GM10266 (cell line): ENCODE results near the gene ZBTB20.

ENCODE experiments used
- DNase-seq: peaks from one replicate; pipeline ENCODE4 v3.0.0; 2012; ENCODE audit errors: extremely low spot score
- TF ChIP-seq, protein P1 (sequence below): IDR thresholded peaks from 2 replicates; pipeline ENCODE4 v1.5.1; 2012; ENCODE audit warnings: mild to moderate bottlenecking, low read depth; ENCODE audit not compliant: control insufficient read depth, insufficient read depth; ENCODE audit errors: missing control alignments

Gene ZBTB20

DNA sequence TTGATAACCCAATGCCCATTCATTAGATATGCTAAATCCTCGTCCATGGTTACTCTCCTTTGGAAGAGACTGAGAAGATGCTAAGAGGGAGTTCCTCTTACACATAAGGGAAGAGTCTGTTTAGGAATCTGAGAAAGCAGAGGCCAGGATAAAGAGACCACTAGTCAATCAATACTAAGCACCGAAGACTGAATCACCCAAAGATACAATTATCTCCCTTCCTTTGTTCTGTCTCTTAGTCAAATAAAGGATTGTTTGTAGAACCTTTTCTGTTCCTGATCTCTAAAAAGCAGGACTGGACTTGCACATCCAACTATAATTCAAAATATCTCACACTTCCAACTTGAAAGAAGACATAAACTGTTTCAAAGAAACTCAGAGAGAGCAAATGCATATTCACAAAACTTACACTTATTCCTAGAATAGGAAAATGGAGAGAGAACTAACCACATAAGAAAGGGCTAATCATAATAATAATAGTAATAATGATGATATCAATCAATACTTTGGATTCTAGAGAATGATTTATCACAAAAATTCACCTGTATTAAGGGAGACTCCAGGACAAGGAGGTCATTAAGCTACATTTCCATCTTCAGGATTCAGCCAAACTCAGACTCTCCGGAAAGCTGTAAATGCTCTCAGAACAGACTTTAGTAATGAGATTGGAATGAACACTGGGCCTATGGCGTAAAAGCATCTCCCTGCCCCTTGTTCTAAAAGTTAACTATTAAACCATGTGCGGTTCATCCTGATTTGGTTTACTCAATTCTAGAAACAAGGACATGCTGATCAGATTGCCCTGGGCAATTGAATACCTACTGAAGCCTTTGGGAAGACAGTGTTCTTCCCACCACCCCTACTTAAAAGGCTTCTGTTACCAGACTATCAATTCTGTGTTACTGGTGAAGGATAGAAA, 401.5 kb downstream of the ZBTB20 start:
- TF ChIP-seq, protein P1, sequence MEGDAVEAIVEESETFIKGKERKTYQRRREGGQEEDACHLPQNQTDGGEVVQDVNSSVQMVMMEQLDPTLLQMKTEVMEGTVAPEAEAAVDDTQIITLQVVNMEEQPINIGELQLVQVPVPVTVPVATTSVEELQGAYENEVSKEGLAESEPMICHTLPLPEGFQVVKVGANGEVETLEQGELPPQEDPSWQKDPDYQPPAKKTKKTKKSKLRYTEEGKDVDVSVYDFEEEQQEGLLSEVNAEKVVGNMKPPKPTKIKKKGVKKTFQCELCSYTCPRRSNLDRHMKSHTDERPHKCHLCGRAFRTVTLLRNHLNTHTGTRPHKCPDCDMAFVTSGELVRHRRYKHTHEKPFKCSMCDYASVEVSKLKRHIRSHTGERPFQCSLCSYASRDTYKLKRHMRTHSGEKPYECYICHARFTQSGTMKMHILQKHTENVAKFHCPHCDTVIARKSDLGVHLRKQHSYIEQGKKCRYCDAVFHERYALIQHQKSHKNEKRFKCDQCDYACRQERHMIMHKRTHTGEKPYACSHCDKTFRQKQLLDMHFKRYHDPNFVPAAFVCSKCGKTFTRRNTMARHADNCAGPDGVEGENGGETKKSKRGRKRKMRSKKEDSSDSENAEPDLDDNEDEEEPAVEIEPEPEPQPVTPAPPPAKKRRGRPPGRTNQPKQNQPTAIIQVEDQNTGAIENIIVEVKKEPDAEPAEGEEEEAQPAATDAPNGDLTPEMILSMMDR, result no peak
- DNase-seq, result no peak

DNA sequence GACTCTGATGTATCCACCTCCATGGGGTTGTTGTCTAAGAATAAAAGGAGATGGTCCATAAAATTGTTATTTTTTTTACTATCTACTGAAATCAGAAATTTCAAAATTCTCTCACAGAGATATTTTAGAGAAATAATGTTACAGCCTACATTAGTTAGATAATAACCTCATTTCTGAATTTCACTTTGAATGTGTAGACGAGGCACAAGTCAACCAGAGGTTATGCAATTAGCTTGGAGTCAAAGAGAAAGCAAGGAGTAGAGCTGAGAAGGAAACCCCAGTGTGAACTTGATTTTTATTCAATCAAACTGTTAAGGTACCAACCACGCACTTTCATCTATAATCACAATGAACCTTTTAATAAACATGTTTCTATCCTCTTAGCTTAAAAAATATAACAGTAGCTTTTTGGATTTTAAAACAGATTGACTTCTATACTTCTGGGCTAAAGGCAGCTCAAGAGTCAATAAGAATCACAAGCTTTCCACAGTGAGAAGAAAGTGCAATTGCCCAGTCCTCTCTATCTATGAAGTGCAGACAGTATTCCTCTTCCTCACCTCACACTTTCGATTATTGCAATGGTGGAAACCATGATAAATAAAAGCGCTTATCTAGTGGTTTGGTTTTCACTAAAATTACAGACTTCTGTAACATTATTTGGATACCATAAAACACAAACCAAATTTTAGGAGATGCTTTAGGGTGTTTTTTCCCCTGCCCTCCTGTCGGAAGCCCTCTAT, 403.2 kb downstream of the ZBTB20 start:
- no peak for DNase-seq
- TF ChIP-seq, protein P1, result no peak

DNA sequence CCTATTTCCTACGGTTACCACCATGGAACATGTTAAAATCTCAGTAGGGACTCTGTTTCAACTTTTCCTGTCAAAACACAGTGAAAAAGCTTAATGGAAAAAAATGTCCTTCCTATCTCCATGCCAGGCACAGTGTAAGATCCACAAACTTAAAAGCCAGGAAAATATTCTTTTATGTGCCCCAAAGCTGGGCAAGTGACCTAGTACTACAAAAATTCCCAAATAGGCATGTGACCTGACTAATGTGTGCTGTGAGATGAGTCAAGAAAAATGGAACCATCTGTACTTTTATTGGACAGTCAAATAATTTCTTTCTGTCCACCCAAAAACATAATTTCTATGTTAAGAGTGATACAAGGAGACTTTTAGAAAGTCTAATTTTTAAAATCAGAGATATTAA, 406.0 kb downstream of the ZBTB20 start:
- DNase-seq, result no peak
- TF ChIP-seq, protein P1, result no peak

DNA sequence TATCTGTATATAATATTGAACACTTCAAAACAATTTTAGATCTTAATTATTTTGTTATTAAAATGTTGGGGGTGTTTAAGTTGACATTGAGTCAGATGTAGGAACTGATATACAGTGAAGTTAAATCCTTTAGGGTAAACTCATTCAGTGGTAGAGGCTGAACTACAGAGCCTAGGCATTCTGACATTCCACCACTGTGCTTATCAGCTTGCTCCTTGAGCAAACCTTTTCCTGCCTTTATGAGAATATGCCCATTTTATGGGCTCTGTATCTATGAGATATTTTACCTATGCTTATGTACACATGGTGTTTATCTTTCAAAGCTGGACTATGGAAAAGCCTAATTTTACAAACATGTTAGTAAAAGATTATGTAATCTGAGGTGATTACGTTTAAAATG, 407.5 kb downstream of the ZBTB20 start:
- DNase-seq, result no peak
- TF ChIP-seq, protein P1, result no peak

DNA sequence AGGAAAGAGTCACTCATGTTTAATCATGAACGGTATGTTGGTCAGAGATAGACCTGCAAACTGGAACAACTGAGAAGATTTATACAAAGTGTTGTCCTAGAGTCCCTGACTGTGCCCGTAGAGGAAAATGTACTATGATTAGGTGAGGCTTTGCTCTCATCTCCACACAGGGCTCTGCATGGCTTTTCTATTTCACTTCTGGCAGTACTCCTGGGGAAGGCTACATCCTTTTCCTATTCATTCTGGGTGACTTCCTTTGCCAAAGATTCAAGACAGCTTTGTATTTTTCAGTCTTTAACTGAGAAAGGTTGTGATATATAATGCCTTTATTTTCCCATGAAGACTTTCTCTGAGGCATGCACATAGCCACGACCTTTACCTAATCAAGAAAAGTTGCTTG, 414.7 kb downstream of the ZBTB20 start:
- no peak for DNase-seq
- TF ChIP-seq, protein P1, result no peak

DNA sequence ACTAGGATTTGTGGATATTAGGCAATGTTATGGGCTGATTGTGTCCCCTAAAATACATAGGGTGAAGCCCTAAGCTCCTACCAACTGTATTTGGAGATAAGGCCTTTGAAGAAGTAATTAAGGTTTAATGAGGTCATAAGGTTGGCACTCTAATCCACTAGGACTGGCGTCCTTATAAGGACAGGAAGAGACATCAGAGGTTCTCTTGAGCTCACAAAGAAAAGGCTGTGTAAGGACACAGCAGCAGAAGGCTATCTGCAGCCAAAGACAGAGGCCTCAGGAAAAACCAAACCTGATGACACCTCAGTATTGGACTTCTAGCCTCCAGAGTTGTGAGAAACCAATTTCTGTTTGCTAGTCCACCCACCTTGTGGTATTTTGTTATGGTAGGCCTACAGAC, 416.7 kb downstream of the ZBTB20 start:
- no peak for DNase-seq
- TF ChIP-seq, protein P1, result no peak

DNA sequence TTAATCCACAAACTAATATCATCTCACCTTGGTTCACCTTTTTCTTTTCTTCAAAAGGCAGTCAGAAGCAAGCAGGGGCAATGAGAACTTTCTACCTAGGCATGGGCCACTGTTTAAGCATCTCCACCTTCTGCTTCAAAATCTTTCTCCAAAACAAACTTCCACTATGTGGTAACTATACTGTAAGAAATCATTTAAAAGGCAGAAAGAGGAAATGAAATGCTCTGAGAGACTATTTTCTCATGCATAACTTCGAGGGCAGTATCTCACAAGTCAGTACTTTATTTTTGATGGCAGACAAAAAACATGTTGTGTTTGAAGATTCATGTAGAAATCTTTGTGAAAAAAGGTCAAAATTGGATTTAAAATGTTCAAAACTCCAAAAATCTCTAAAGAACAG, 419.7 kb downstream of the ZBTB20 start:
- DNase-seq, result peak; percentile 7
- TF ChIP-seq, protein P1, result no peak
